Mesothelial cell of epicardium (in vitro differentiated cells): ENCODE measurements around the gene IFIT1B. TPM values are rescaled to one million over a fixed set of nuclear protein-coding genes. Genes with fewer than 3 reads are reported as not detected.

ENCODE experiments used
- DNase-seq, 2 experiments: peaks; one replicate each; pipeline ENCODE4 v3.0.0; 2021; ENCODE audit warnings: low spot score in 2 of 2; ENCODE audit not compliant: unreplicated experiment in 2 of 2
- H3K27ac Mint-ChIP-seq: 2 replicates; pipeline ENCODE4 v1.8.0; 2021; ENCODE audit warnings: mixed read lengths
- H3K27me3 Mint-ChIP-seq: 2 replicates; pipeline ENCODE4 v1.8.0; 2021; ENCODE audit warnings: low read depth, mixed read lengths
- H3K36me3 Mint-ChIP-seq: 2 replicates; pipeline ENCODE4 v1.8.0; 2021; ENCODE audit warnings: mixed read lengths
- H3K4me1 Mint-ChIP-seq: 2 replicates; pipeline ENCODE4 v1.8.0; 2021; ENCODE audit warnings: mixed read lengths
- H3K4me3 Mint-ChIP-seq: 2 replicates; pipeline ENCODE4 v1.8.0; 2021; ENCODE audit warnings: mild to moderate bottlenecking, moderate library complexity, mixed read lengths
- H3K9me3 Mint-ChIP-seq: 2 replicates; pipeline ENCODE4 v1.8.0; 2021; ENCODE audit warnings: mixed read lengths
- total RNA-seq: library from RNA; stranded (reverse); gene quantifications from 3 replicates; pipeline ENCODE4 v1.2.1, GENCODE V29; 2021
- TF ChIP-seq, protein P1 (sequence below): fragments of 200-600 bp; sonication (generic); IDR thresholded peaks from one replicate; pipeline ENCODE4 v1.5.0; 2021; ENCODE audit warnings: antibody characterized with exemption; ENCODE audit not compliant: unreplicated experiment

IFIT1B gene
- total RNA-seq, 1 donor from 2014 or later = not detected

DNA sequence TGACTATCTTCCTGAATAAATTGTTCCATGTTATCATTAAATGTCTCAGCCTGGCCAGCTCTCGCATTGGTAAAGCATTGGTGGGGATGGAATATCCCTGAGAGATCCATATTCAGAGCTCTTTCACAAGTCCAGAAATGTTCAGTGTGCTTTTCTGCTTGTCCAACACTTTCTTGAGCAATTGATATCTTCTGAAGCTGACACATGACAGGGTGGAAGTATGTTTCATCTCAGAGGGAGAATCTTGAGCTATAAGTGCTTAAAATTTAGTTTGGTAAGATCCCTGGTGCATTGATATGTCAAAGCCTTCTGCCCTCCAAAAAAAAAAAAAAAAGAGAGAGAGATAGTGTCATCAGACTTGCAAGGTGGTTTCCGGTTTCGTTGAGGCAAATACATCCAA is 42.6 kb upstream of the IFIT1B start:
- Mint-ChIP-seq H3K4me1 (peaks cover 27% of the 10 kb centered on the region), H3K27me3 (no peaks in the 10 kb centered on the region), H3K9me3 (peaks cover 8% of the 10 kb centered on the region), H3K36me3 (peaks cover 28% of the 10 kb centered on the region), H3K4me3 (no peak overlapping the region), H3K27ac (no peak overlapping the region)
- no peak for DNase-seq
- TF ChIP-seq, protein P1, sequence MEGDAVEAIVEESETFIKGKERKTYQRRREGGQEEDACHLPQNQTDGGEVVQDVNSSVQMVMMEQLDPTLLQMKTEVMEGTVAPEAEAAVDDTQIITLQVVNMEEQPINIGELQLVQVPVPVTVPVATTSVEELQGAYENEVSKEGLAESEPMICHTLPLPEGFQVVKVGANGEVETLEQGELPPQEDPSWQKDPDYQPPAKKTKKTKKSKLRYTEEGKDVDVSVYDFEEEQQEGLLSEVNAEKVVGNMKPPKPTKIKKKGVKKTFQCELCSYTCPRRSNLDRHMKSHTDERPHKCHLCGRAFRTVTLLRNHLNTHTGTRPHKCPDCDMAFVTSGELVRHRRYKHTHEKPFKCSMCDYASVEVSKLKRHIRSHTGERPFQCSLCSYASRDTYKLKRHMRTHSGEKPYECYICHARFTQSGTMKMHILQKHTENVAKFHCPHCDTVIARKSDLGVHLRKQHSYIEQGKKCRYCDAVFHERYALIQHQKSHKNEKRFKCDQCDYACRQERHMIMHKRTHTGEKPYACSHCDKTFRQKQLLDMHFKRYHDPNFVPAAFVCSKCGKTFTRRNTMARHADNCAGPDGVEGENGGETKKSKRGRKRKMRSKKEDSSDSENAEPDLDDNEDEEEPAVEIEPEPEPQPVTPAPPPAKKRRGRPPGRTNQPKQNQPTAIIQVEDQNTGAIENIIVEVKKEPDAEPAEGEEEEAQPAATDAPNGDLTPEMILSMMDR = no peak

- no peak overlapping the region for H3K27ac Mint-ChIP-seq
- H3K27me3 Mint-ChIP-seq = no peaks in the 10 kb centered on the region
- H3K4me1 Mint-ChIP-seq = peaks cover 20% of the 10 kb centered on the region
- no peak for DNase-seq
- H3K9me3 Mint-ChIP-seq = peaks cover 8% of the 10 kb centered on the region
- TF ChIP-seq, protein P1 = no peak
- no peak overlapping the region for H3K4me3 Mint-ChIP-seq
- peaks cover 32% of the 10 kb centered on the region for H3K36me3 Mint-ChIP-seq
These were observed 41.6 kb upstream of the IFIT1B start for GRCh38 chr10:89336241-89336640.

DNA sequence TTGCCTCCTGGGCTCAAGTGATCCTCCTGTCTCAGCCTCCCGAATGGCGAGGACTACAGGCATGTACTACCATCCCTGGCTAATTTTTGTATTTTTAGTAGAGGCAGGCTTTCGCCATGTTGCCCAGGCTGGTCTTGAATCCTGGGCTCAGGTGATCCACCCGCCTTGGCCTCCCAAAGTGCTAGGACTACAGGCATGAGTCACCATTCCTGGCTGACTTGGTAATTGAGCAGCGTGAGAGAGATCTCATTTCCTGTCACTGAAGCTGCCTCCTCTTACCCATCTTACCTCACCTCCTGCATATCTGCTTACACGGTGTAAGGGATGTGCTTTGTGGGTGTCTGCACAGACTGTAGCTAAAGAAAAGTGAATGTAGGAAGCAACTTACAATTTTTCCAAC is 40.4 kb upstream of the IFIT1B start:
- TF ChIP-seq, protein P1 = no peak
- Mint-ChIP-seq H3K4me3 (no peak overlapping the region), H3K9me3 (peaks cover 8% of the 10 kb centered on the region), H3K27ac (no peak overlapping the region), H3K27me3 (no peaks in the 10 kb centered on the region), H3K36me3 (peaks cover 32% of the 10 kb centered on the region), H3K4me1 (peaks cover 18% of the 10 kb centered on the region)
- DNase-seq = no peak

- H3K27ac Mint-ChIP-seq = no peak overlapping the region
- H3K9me3 Mint-ChIP-seq = peaks cover 8% of the 10 kb centered on the region
- TF ChIP-seq, protein P1 = no peak
These were observed 39.1 kb upstream of the IFIT1B start for GRCh38 chr10:89338713-89339112.

DNA sequence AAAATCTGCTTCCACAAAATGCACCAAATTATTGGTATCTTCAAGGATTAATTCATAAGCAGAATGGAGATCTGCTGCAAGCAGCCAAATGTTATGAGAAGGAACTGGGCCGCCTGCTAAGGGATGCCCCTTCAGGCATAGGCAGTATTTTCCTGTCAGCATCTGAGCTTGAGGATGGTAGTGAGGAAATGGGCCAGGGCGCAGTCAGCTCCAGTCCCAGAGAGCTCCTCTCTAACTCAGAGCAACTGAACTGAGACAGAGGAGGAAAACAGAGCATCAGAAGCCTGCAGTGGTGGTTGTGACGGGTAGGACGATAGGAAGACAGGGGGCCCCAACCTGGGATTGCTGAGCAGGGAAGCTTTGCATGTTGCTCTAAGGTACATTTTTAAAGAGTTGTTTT is 38.0 kb upstream of the IFIT1B start:
- TF ChIP-seq, protein P1 = no peak
- Mint-ChIP-seq H3K27me3 (no peaks in the 10 kb centered on the region), H3K9me3 (peaks cover 8% of the 10 kb centered on the region), H3K36me3 (peaks cover 32% of the 10 kb centered on the region), H3K4me3 (no peak overlapping the region), H3K4me1 (peaks cover 22% of the 10 kb centered on the region), H3K27ac (no peak overlapping the region)
- DNase-seq = no peak

More at GRCh38 chr10:89338713-89339112, 39.1 kb upstream of the IFIT1B start:
- Mint-ChIP-seq H3K4me3 (no peak overlapping the region), H3K27me3 (no peaks in the 10 kb centered on the region), H3K36me3 (peaks cover 32% of the 10 kb centered on the region), H3K4me1 (peaks cover 18% of the 10 kb centered on the region)
- DNase-seq = no peak

DNA sequence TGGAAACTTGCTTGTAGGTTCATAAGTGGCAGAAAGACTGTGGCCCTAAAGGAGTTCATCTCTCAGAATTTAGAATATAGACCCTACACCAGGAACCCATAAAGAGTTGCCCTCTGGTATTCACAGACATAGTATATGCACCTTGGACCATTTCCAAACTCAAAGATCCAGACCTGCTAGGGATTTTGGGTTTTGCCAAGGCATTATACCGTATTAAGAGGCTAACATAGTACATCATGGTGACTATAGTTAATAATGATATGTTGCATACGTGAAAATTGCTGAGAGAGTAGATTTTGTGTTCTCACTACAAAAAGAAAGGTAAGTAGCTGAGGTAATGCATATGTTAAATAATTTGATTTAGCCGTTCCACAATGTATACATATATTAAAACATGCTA is 36.2 kb upstream of the IFIT1B start:
- no peak for DNase-seq
- H3K27ac Mint-ChIP-seq = no peak overlapping the region
- no peak overlapping the region for H3K4me3 Mint-ChIP-seq
- peaks cover 27% of the 10 kb centered on the region for H3K4me1 Mint-ChIP-seq
- TF ChIP-seq, protein P1 = no peak
- peaks cover 32% of the 10 kb centered on the region for H3K36me3 Mint-ChIP-seq
- H3K9me3 Mint-ChIP-seq = peaks cover 8% of the 10 kb centered on the region
- no peaks in the 10 kb centered on the region for H3K27me3 Mint-ChIP-seq
